ENCODE data around the gene SEMA6C.
A peak's percentile ranks its signal among the peaks of the same experiment; 100 is the strongest.

The SEMA6C gene

GRCh38 chr1:151159373-151159772, 12.9 kb upstream of the SEMA6C start:
- no peak for DNase-seq (ENCODE audit: low read depth)

GRCh38 chr1:151158751-151159251, 12.4 kb upstream of the SEMA6C start:
- no peak for DNase-seq (ENCODE audit: low read depth)

GRCh38 chr1:151158326-151158725, 11.9 kb upstream of the SEMA6C start:
- peak; percentile 30 for DNase-seq (ENCODE audit: low read depth)

GRCh38 chr1:151157067-151157531, 10.7 kb upstream of the SEMA6C start:
- DNase-seq (ENCODE audit: low read depth): no peak

GRCh38 chr1:151156515-151156819, 10.0 kb upstream of the SEMA6C start, which contains the start of gene TNFAIP8L2:
TSS of gene TNFAIP8L2 (plus strand) at chr1:151156649. CDS start at chr1:151158698, 2,049 bp downstream.
- peak; percentile 48 for DNase-seq (ENCODE audit: low read depth)

- DNase-seq (ENCODE audit: low read depth): no peak
Measured at GRCh38 chr1:151147665-151148064, 1.2 kb upstream of the SEMA6C start.

- DNase-seq (ENCODE audit: low read depth): no peak
Measured at GRCh38 chr1:151147132-151147503, 687 bp upstream of the SEMA6C start.

- DNase-seq (ENCODE audit: low read depth): no peak
Measured at GRCh38 chr1:151146072-151146411, 389 bp downstream of the SEMA6C start.

GRCh38 chr1:151145304-151146071, 943 bp downstream of the SEMA6C start:
- no peak for DNase-seq (ENCODE audit: low read depth)

GRCh38 chr1:151144474-151145303, 1.7 kb downstream of the SEMA6C start:
- DNase-seq (ENCODE audit: low read depth): no peak

- no peak for DNase-seq (ENCODE audit: low read depth)
Measured at GRCh38 chr1:151143986-151144385, 2.4 kb downstream of the SEMA6C start.

- no peak for DNase-seq (ENCODE audit: low read depth)
Measured at GRCh38 chr1:151143057-151143435, 3.4 kb downstream of the SEMA6C start.

- DNase-seq (ENCODE audit: low read depth): no peak
Measured at GRCh38 chr1:151142411-151143056, 3.9 kb downstream of the SEMA6C start.

GRCh38 chr1:151137789-151138188, 8.6 kb downstream of the SEMA6C start:
- DNase-seq (ENCODE audit: low read depth): no peak

- DNase-seq (ENCODE audit: low read depth): no peak
Measured at GRCh38 chr1:151135433-151136385, 10.7 kb downstream of the SEMA6C start.

GRCh38 chr1:151134991-151135390, 11.4 kb downstream of the SEMA6C start:
- DNase-seq (ENCODE audit: low read depth): no peak

GRCh38 chr1:151134396-151134795, 12.0 kb downstream of the SEMA6C start:
- DNase-seq (ENCODE audit: low read depth): no peak

GRCh38 chr1:151133018-151133806, 13.2 kb downstream of the SEMA6C start:
- DNase-seq (ENCODE audit: low read depth): no peak

GRCh38 chr1:151132335-151133017, 14.0 kb downstream of the SEMA6C start:
- no peak for DNase-seq (ENCODE audit: low read depth)

GRCh38 chr1:151131701-151132334, 14.6 kb downstream of the SEMA6C start:
- DNase-seq (ENCODE audit: low read depth): no peak
